ENCODE results near the gene OR1F1.

The OR1F1 gene

GRCh38 chr16:3242709-3243108 lies 54.7 kb downstream of the OR1F1 start:
- DNase-seq (ENCODE audit: low read depth) = no peak
- no peak for TF ChIP-seq CTCF (IDR thresholded peaks at IDR 0.05; ENCODE audit: low read depth, low read length, missing control alignments)
- no peak overlapping the region for H3K4me3 ChIP-seq (ENCODE audit: low read depth, low read length)

GRCh38 chr16:3243882-3244281 lies 55.9 kb downstream of the OR1F1 start:
- TF ChIP-seq CTCF (IDR thresholded peaks at IDR 0.05; ENCODE audit: low read depth, low read length, missing control alignments) = no peak
- H3K4me3 ChIP-seq (ENCODE audit: low read depth, low read length) = no peak overlapping the region
- no peak for DNase-seq (ENCODE audit: low read depth)

- H3K4me3 ChIP-seq (ENCODE audit: low read depth, low read length) = no peak overlapping the region
- no peak for DNase-seq (ENCODE audit: low read depth)
- TF ChIP-seq CTCF (IDR thresholded peaks at IDR 0.05; ENCODE audit: low read depth, low read length, missing control alignments) = no peak
Measured at GRCh38 chr16:3246002-3246401, 58.0 kb downstream of the OR1F1 start.

- no peak for DNase-seq (ENCODE audit: low read depth)
- H3K4me3 ChIP-seq (ENCODE audit: low read depth, low read length) = no peak overlapping the region
- TF ChIP-seq CTCF (IDR thresholded peaks at IDR 0.05; ENCODE audit: low read depth, low read length, missing control alignments) = no peak
Measured at GRCh38 chr16:3246876-3247275, 58.9 kb downstream of the OR1F1 start.

- no peak for TF ChIP-seq CTCF (IDR thresholded peaks at IDR 0.05; ENCODE audit: low read depth, low read length, missing control alignments)
- no peak for DNase-seq (ENCODE audit: low read depth)
- H3K4me3 ChIP-seq (ENCODE audit: low read depth, low read length) = no peak overlapping the region
Measured at GRCh38 chr16:3248596-3248995, 60.6 kb downstream of the OR1F1 start.

GRCh38 chr16:3249020-3249419 lies 61.0 kb downstream of the OR1F1 start:
- DNase-seq (ENCODE audit: low read depth) = no peak
- H3K4me3 ChIP-seq (ENCODE audit: low read depth, low read length) = no peak overlapping the region
- TF ChIP-seq CTCF (IDR thresholded peaks at IDR 0.05; ENCODE audit: low read depth, low read length, missing control alignments) = no peak

GRCh38 chr16:3249451-3249850 lies 61.4 kb downstream of the OR1F1 start:
- no peak for DNase-seq (ENCODE audit: low read depth)
- no peak for TF ChIP-seq CTCF (IDR thresholded peaks at IDR 0.05; ENCODE audit: low read depth, low read length, missing control alignments)
- no peak overlapping the region for H3K4me3 ChIP-seq (ENCODE audit: low read depth, low read length)

All from GM12864 (cell line).